H1 (cell line): ENCODE data around the gene TRAT1. TPM values are rescaled to one million over a fixed set of nuclear protein-coding genes. Genes with fewer than 3 reads are reported as not detected.

ENCODE experiments used
- CTCF ChIA-PET: fragments of 300-600 bp; sonication (Branson Sonifier 250); formaldehyde crosslinking; loops from one replicate; lab custom pipeline; 2021; ENCODE audit not compliant: partially characterized antibody; lab: Charles Lee
- POLR2A ChIA-PET: fragments of 300-600 bp; sonication (Branson Sonifier 250); formaldehyde crosslinking; loops from one replicate; lab custom pipeline; 2021; ENCODE audit warnings: inconsistent platforms; ENCODE audit not compliant: partially characterized antibody; lab: Charles Lee
- DNase-seq, 2 experiments: peaks; one replicate each; pipeline versions ENCODE4 v3.0.0 to v3.0.0-alpha.2; 2010 to 2022; ENCODE audit warnings: low spot score in 2 of 2, low read depth in 1 of 2, mixed read lengths in 1 of 2
- FAIRE-seq: peaks from 2 replicates; lab custom pipeline; 2011; peaks lifted over from hg19 to GRCh38; lab: Jason Lieb, UNC
- H2AFZ ChIP-seq: 2 replicates; pipeline ENCODE4 v1.8.1; 2012; ENCODE audit warnings: low read length, inconsistent platforms
- H2AK5ac ChIP-seq: 2 replicates; pipeline ENCODE4 v1.6.1; 2013; ENCODE audit warnings: low read depth, low read length
- H2BK120ac ChIP-seq: replicated peaks from 2 replicates; pipeline ENCODE3; 2013; ENCODE audit warnings: low read depth, low read length, inconsistent platforms
- H2BK12ac ChIP-seq: 2 replicates; pipeline ENCODE4 v1.6.1; 2013; ENCODE audit warnings: low read depth, low read length
- H2BK15ac ChIP-seq: 2 replicates; pipeline ENCODE4 v1.6.1; 2013; ENCODE audit warnings: low read length
- H2BK20ac ChIP-seq: 2 replicates; pipeline ENCODE4 v1.6.1; 2013; ENCODE audit warnings: low read length
- H2BK5ac ChIP-seq: 2 replicates; pipeline ENCODE4 v1.6.1; 2013; ENCODE audit warnings: low read depth, low read length
- H3K14ac ChIP-seq: 2 replicates; pipeline ENCODE4 v1.6.1; 2013; ENCODE audit warnings: inconsistent platforms; ENCODE audit not compliant: insufficient read length
- H3K18ac ChIP-seq: 2 replicates; pipeline ENCODE4 v1.6.1; 2013; ENCODE audit warnings: low read length; ENCODE audit errors: extremely low read depth
- H3K23ac ChIP-seq: 2 replicates; pipeline ENCODE4 v1.6.1; 2013; ENCODE audit warnings: inconsistent platforms; ENCODE audit not compliant: insufficient read length
- H3K23me2 ChIP-seq: 2 replicates; pipeline ENCODE4 v1.6.1; 2013; ENCODE audit warnings: low read depth, low read length
- H3K27ac ChIP-seq: 2 replicates; pipeline ENCODE4 v1.6.1; 2011; ENCODE audit warnings: low read depth, low read length, inconsistent platforms
- H3K27me3 ChIP-seq, 4 experiments: replicated peaks in 1 of 4; 1 replicate in 1 of 4; 2 replicates in 3 of 4; pipeline versions ENCODE4 v1.6.1 to v1.8.1; 2011 to 2013; ENCODE audit warnings: low read length in 3 of 4, mild to moderate bottlenecking in 3 of 4, inconsistent platforms in 2 of 4, mixed read lengths in 2 of 4, moderate library complexity in 1 of 4; ENCODE audit not compliant: control insufficient read depth in 3 of 4, insufficient read depth in 3 of 4; ENCODE audit errors: extremely low read depth in 1 of 4
- H3K36me3 ChIP-seq, 4 experiments: 2 replicates each; pipeline versions ENCODE4 v1.6.1 to v1.8.1; 2011 to 2013; ENCODE audit warnings: mild to moderate bottlenecking in 4 of 4, low read length in 3 of 4, moderate library complexity in 2 of 4, control low read depth in 1 of 4, inconsistent platforms in 1 of 4; ENCODE audit not compliant: insufficient read depth in 4 of 4, control insufficient read depth in 2 of 4
- H3K4ac ChIP-seq: replicated peaks from 2 replicates; pipeline ENCODE3; 2013; ENCODE audit warnings: low read length, low read depth, mixed read lengths, inconsistent platforms; ENCODE audit not compliant: insufficient read length
- H3K4me1 ChIP-seq, 4 experiments: replicated peaks in 1 of 4; 1 replicate in 1 of 4; 2 replicates in 3 of 4; pipeline versions ENCODE4 v1.6.1 to v1.8.1; 2011 to 2013; ENCODE audit warnings: low read length in 3 of 4, inconsistent platforms in 2 of 4, mixed read lengths in 1 of 4; ENCODE audit not compliant: insufficient read depth in 4 of 4, control insufficient read depth in 3 of 4
- H3K4me2 ChIP-seq, 2 experiments: 2 replicates each; pipeline versions ENCODE4 v1.6.1 to v1.8.1; 2011 to 2013; ENCODE audit warnings: low read depth in 2 of 2, low read length in 2 of 2, control low read depth in 1 of 2, inconsistent platforms in 1 of 2, mild to moderate bottlenecking in 1 of 2; ENCODE audit not compliant: insufficient read depth in 1 of 2
- H3K4me3 ChIP-seq, 4 experiments: fragments of 200-600, 300-600 bp in 1 of 4; sonication (generic), shearing (Covaris generic), sonication (Bioruptor Twin) in 1 of 4; 2 replicates each; pipeline versions ENCODE4 v1.5.1 to v1.8.1; 2011 to 2016; ENCODE audit warnings: low read length in 4 of 4, low read depth in 3 of 4, control low read depth in 2 of 4, inconsistent platforms in 2 of 4, mild to moderate bottlenecking in 2 of 4, mixed read lengths in 1 of 4, moderate library complexity in 1 of 4; ENCODE audit not compliant: insufficient read depth in 2 of 4; ENCODE audit errors: extremely low read depth in 1 of 4
- H3K56ac ChIP-seq: replicated peaks from 2 replicates; pipeline ENCODE3; 2013; ENCODE audit warnings: low read depth, mild to moderate bottlenecking, mixed read lengths, low read length, inconsistent platforms; ENCODE audit not compliant: insufficient read length
- H3K79me1 ChIP-seq: 2 replicates; pipeline ENCODE4 v1.6.1; 2013; ENCODE audit warnings: low read depth, low read length, control low read depth
- H3K79me2 ChIP-seq, 2 experiments: 2 replicates each; pipeline versions ENCODE4 v1.6.1 to v1.8.1; 2012 to 2013; ENCODE audit warnings: low read length in 2 of 2, mild to moderate bottlenecking in 2 of 2, inconsistent platforms in 1 of 2; ENCODE audit not compliant: insufficient read depth in 2 of 2, control insufficient read depth in 1 of 2
- H3K9ac ChIP-seq, 4 experiments: replicated peaks in 1 of 4; 1 replicate in 1 of 4; 2 replicates in 3 of 4; pipeline versions ENCODE4 v1.6.1 to v1.8.1; 2011 to 2013; ENCODE audit warnings: low read depth in 3 of 4, low read length in 3 of 4, control low read depth in 2 of 4, mild to moderate bottlenecking in 2 of 4, moderate library complexity in 2 of 4, inconsistent platforms in 1 of 4; ENCODE audit errors: extremely low read depth in 1 of 4
- H3K9me3 ChIP-seq, 2 experiments: 2 replicates each; pipeline versions ENCODE4 v1.6.1 to v1.8.1; 2012 to 2013; ENCODE audit warnings: mild to moderate bottlenecking in 2 of 2, moderate library complexity in 2 of 2, control low read depth in 1 of 2, inconsistent platforms in 1 of 2, low read depth in 1 of 2, low read length in 1 of 2, mixed read lengths in 1 of 2; ENCODE audit not compliant: insufficient read depth in 2 of 2
- H4K20me1 ChIP-seq, 2 experiments: replicated peaks in 1 of 2; 2 replicates each; pipeline versions ENCODE3 to v1.8.1; 2011 to 2013; ENCODE audit warnings: inconsistent platforms in 2 of 2, low read length in 2 of 2, mild to moderate bottlenecking in 1 of 2; ENCODE audit not compliant: insufficient read depth in 2 of 2, control insufficient read depth in 1 of 2
- H4K5ac ChIP-seq: 2 replicates; pipeline ENCODE4 v1.6.1; 2013; ENCODE audit warnings: low read length, low read depth, mixed read lengths, inconsistent platforms; ENCODE audit not compliant: insufficient read length
- H4K8ac ChIP-seq: 2 replicates; pipeline ENCODE4 v1.8.0; 2013; ENCODE audit warnings: mild to moderate bottlenecking, moderate library complexity, low read length, inconsistent platforms; ENCODE audit not compliant: insufficient read depth; ENCODE audit errors: extremely low read depth
- H4K91ac ChIP-seq: replicated peaks from 2 replicates; pipeline ENCODE3; 2013; ENCODE audit warnings: low read length, mixed read lengths, inconsistent platforms; ENCODE audit not compliant: insufficient read length
- BCL11A ChIP-seq, 2 experiments: IDR thresholded peaks; one replicate each; pipeline ENCODE4 v1.6.1; 2011; ENCODE audit warnings: low read depth in 2 of 2, low read length in 2 of 2, mild to moderate bottlenecking in 2 of 2
- CREB1 ChIP-seq: IDR thresholded peaks from 2 replicates; pipeline ENCODE4 v1.6.1; 2012; ENCODE audit warnings: inconsistent platforms
- RBBP5 ChIP-seq: IDR thresholded peaks from 2 replicates; pipeline ENCODE4 v1.7.1; 2012; ENCODE audit warnings: low read depth, mild to moderate bottlenecking, inconsistent platforms, low read length, moderate library complexity, borderline replicate concordance
- YY1 ChIP-seq: IDR thresholded peaks from 2 replicates; pipeline ENCODE4 v1.6.1; 2011; ENCODE audit warnings: low read depth, mild to moderate bottlenecking, low read length
- WGBS, 2 experiments: shearing (Covaris generic) in 1 of 2; methylation state at CpG; one replicate each; pipeline versions ENCODE4 v1.1.6 to v1.1.7; 2013 to 2015; ENCODE audit warnings: low lambda C conversion rate in 2 of 2, mixed read lengths in 2 of 2, inconsistent platforms in 1 of 2, low coverage in 1 of 2, missing lambda C conversion rate in 1 of 2; ENCODE audit not compliant: insufficient replicate concordance in 2 of 2, insufficient coverage in 1 of 2, insufficient read length in 1 of 2; ENCODE audit errors: extremely low coverage in 1 of 2, missing lambda C conversion rate in 1 of 2; 5-methylcytosine and 5-hydroxymethylcytosine counted together
- polyA plus RNA-seq, 7 experiments: library from polyadenylated mRNA; depleted of rRNA in 3 of 7; stranded (reverse) in 5 of 7; unstranded in 2 of 7; fragments of >200 nt in 5 of 7; fragments of 200-250 nt in 2 of 7; gene quantifications; 1 replicate in 5 of 7; 2 replicates in 1 of 7; 4 replicates in 1 of 7; pipeline versions ENCODE4 v1.2.1 to v1.2.3, GENCODE V29; 2011 to 2013; ENCODE audit warnings: missing spikeins in 2 of 7, mixed read lengths in 2 of 7
- total RNA-seq: library from RNA; stranded (reverse); fragmentation: NEBNext Ultra II Directional; extraction: Animal tissue kit (Norgen Biotek cat#: 25700); gene quantifications from 2 replicates; pipeline ENCODE4 v1.2.1, GENCODE V29; 2021

The TRAT1 gene
- total and polyA plus RNA-seq, 2 of the 8 experiments (the other 6 are each of a cell fraction or from before 2014, with no cell fraction given): not detected

- Histone ChIP-seq H3K14ac (no peak overlapping the region), H4K91ac (no peak overlapping the region), H3K23me2 (no peaks in the 10 kb centered on the region), H3K9me3 (no peaks in the 10 kb centered on the region), H3K79me1 (no peaks in the 10 kb centered on the region), H3K4me1 (peaks cover 0 to 4% (median 0%) of the 10 kb centered on the region in 4 experiments; a peak in 1 of 7 replicates), H3K56ac (no peak overlapping the region), H3K4me3 (no peak overlapping the region), H2AK5ac (no peak overlapping the region), H3K4me2 (no peak overlapping the region), H3K9ac (no peak overlapping the region), H4K8ac (no peak overlapping the region), H2BK20ac (no peak overlapping the region), H3K79me2 (no peaks in the 10 kb centered on the region), H2BK5ac (no peak overlapping the region), H3K18ac (no peak overlapping the region), H3K27ac (no peak overlapping the region), H3K4ac (no peak overlapping the region), H4K20me1 (no peaks in the 10 kb centered on the region), H3K23ac (no peak overlapping the region), H2AFZ (no peak overlapping the region), H2BK15ac (no peak overlapping the region), H4K5ac (no peak overlapping the region), H2BK120ac (no peak overlapping the region), H3K27me3 (no peaks in the 10 kb centered on the region), H3K36me3 (no peaks in the 10 kb centered on the region), H2BK12ac (no peak overlapping the region)
- POLR2A ChIA-PET: interaction anchor here (0.7 kb wide), 1 partner anchor 37 kb away, joined by 3 read pairs; no protein-coding TSS in a partner anchor
- CTCF ChIA-PET: interaction anchor here (0.6 to 2.5 kb wide), 2 partner anchors 17 to 535 kb away, joined by 3 to 8 read pairs; no protein-coding TSS in a partner anchor
- TF ChIP-seq YY1 (no peak), CREB1 (no peak), BCL11A (IDR thresholded peaks at IDR 0.05; ENCODE audit: low read depth in 2 of 2, low read length in 2 of 2) (no peak), RBBP5 (no peak)
- WGBS, 2 experiments: 95% methylated on average over 1 of the region's 1 CpG; no CpG with 5 or more reads in 1 of the 2 experiments
- DNase-seq (no peak), FAIRE-seq (no peak)
Measured at GRCh38 chr3:108834551-108834950, 12.0 kb downstream of the TRAT1 start.
